Osteoblast (primary cell): ENCODE results near the gene MYOM3. TPM values are rescaled to one million over a fixed set of nuclear protein-coding genes. Genes with fewer than 3 reads are reported as not detected.

ENCODE experiments used
- DNase-seq: peaks from one replicate; pipeline ENCODE4 v3.0.0; 2011; ENCODE audit warnings: low spot score, mixed read lengths; ENCODE audit not compliant: insufficient read length; ENCODE audit errors: missing footprints
- H2AFZ ChIP-seq: 2 replicates; pipeline ENCODE4 v1.6.0; 2011; ENCODE audit warnings: mild to moderate bottlenecking, low read length
- H3K27ac ChIP-seq: 2 replicates; pipeline ENCODE4 v1.5.1; 2011; ENCODE audit warnings: mild to moderate bottlenecking, low read depth, low read length, moderate library complexity
- H3K27me3 ChIP-seq: 2 replicates; pipeline ENCODE4 v1.6.0; 2012; ENCODE audit warnings: mild to moderate bottlenecking, control low read depth, inconsistent platforms, low read length, moderate library complexity; ENCODE audit not compliant: insufficient read depth
- H3K36me3 ChIP-seq: 2 replicates; pipeline ENCODE4 v1.5.1; 2011; ENCODE audit warnings: mild to moderate bottlenecking, low read length, control low read depth, moderate library complexity; ENCODE audit not compliant: insufficient read depth
- H3K4me1 ChIP-seq: 2 replicates; pipeline ENCODE4 v1.5.1; 2011; ENCODE audit warnings: mild to moderate bottlenecking, low read length, control low read depth, moderate library complexity; ENCODE audit not compliant: insufficient read depth
- H3K4me2 ChIP-seq: 2 replicates; pipeline ENCODE4 v1.6.0; 2011; ENCODE audit warnings: mild to moderate bottlenecking, low read length; ENCODE audit not compliant: insufficient read depth
- H3K4me3 ChIP-seq: fragments of 200-600 bp; sonication (generic); 3 replicates; pipeline ENCODE4 v1.5.1; 2012; ENCODE audit warnings: mild to moderate bottlenecking, low read length, inconsistent platforms; ENCODE audit not compliant: insufficient read depth
- H3K79me2 ChIP-seq: 2 replicates; pipeline ENCODE4 v1.6.0; 2012; ENCODE audit warnings: mild to moderate bottlenecking, low read length, control low read depth, inconsistent platforms; ENCODE audit not compliant: insufficient read depth
- H3K9me3 ChIP-seq: 2 replicates; pipeline ENCODE4 v1.5.1; 2011; ENCODE audit warnings: low read depth, low read length, control low read depth
- H4K20me1 ChIP-seq: 2 replicates; pipeline ENCODE4 v1.6.0; 2012; ENCODE audit warnings: mild to moderate bottlenecking, low read length, control low read depth; ENCODE audit not compliant: insufficient read depth
- total RNA-seq: library from RNA; depleted of rRNA; stranded (reverse); fragments of >200 nt; gene quantifications from 2 replicates; pipeline ENCODE4 v1.2.3, GENCODE V29; 2012
- TF ChIP-seq, protein P1 (sequence below): IDR thresholded peaks from 2 replicates; pipeline ENCODE4 v1.5.1; 2011; ENCODE audit warnings: mild to moderate bottlenecking, low read depth, low read length, moderate library complexity; ENCODE audit errors: extremely low read depth

Gene MYOM3
- total RNA-seq, 1 donor = under 0.01 TPM

DNA sequence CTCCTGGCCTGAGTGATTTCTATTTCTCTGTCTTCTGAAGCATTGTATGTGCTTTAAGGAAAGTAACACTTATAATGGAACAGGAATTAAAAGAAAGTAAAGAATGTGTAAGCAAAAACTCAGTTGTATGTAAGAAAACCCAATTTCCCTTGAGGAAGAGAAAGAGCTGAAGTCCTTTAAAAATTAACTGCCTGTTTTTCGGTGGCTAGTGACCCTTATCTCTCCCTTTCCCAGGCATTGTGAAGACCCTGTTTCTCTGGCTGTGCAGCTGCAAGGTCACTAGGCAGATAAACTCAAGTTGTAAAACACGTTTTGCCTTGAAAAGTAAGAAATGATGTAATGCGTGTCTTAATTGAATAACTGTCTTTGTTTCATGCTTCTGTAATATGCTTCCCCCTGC is 8.5 kb downstream of the MYOM3 start:
- Histone ChIP-seq H3K9me3 (no peaks in the 10 kb centered on the region), H3K4me3 (no peak overlapping the region), H4K20me1 (no peaks in the 10 kb centered on the region), H3K4me2 (no peak overlapping the region), H3K4me1 (peaks cover 7% of the 10 kb centered on the region), H3K36me3 (no peaks in the 10 kb centered on the region), H3K27ac (no peak overlapping the region), H3K79me2 (no peaks in the 10 kb centered on the region), H3K27me3 (no peaks in the 10 kb centered on the region), H2AFZ (no peak overlapping the region)
- no peak for DNase-seq
- TF ChIP-seq, protein P1, sequence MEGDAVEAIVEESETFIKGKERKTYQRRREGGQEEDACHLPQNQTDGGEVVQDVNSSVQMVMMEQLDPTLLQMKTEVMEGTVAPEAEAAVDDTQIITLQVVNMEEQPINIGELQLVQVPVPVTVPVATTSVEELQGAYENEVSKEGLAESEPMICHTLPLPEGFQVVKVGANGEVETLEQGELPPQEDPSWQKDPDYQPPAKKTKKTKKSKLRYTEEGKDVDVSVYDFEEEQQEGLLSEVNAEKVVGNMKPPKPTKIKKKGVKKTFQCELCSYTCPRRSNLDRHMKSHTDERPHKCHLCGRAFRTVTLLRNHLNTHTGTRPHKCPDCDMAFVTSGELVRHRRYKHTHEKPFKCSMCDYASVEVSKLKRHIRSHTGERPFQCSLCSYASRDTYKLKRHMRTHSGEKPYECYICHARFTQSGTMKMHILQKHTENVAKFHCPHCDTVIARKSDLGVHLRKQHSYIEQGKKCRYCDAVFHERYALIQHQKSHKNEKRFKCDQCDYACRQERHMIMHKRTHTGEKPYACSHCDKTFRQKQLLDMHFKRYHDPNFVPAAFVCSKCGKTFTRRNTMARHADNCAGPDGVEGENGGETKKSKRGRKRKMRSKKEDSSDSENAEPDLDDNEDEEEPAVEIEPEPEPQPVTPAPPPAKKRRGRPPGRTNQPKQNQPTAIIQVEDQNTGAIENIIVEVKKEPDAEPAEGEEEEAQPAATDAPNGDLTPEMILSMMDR = no peak

DNA sequence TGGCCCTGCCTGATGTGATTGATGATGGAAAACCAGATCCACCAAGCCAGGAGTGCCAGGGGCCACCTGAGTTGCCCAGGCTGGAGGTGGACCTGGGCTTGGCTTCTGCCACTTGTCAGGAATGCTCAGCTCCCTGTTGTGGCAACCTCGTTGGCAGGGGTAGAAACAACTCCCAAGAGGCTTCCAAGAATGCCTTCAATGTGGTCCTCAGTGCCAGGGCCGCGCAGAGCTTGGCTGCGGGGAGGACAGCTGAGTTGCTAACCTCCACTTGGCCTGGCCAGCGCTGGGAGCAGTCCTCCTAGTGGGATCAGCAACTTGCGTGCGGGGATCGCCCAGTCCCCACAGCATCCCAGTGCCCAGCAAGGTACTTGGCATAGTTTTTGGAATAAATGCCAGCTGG is 9.0 kb downstream of the MYOM3 start:
- no peaks in the 10 kb centered on the region for H4K20me1 ChIP-seq
- H3K36me3 ChIP-seq = no peaks in the 10 kb centered on the region
- TF ChIP-seq, protein P1 = no peak
- no peaks in the 10 kb centered on the region for H3K27me3 ChIP-seq
- H3K4me3 ChIP-seq = no peak overlapping the region
- H3K79me2 ChIP-seq = no peaks in the 10 kb centered on the region
- H3K9me3 ChIP-seq = no peaks in the 10 kb centered on the region
- no peak overlapping the region for H3K27ac ChIP-seq
- no peak overlapping the region for H2AFZ ChIP-seq
- peak; percentile 49 for DNase-seq
- H3K4me1 ChIP-seq = peaks cover 3% of the 10 kb centered on the region
- H3K4me2 ChIP-seq = no peak overlapping the region

DNA sequence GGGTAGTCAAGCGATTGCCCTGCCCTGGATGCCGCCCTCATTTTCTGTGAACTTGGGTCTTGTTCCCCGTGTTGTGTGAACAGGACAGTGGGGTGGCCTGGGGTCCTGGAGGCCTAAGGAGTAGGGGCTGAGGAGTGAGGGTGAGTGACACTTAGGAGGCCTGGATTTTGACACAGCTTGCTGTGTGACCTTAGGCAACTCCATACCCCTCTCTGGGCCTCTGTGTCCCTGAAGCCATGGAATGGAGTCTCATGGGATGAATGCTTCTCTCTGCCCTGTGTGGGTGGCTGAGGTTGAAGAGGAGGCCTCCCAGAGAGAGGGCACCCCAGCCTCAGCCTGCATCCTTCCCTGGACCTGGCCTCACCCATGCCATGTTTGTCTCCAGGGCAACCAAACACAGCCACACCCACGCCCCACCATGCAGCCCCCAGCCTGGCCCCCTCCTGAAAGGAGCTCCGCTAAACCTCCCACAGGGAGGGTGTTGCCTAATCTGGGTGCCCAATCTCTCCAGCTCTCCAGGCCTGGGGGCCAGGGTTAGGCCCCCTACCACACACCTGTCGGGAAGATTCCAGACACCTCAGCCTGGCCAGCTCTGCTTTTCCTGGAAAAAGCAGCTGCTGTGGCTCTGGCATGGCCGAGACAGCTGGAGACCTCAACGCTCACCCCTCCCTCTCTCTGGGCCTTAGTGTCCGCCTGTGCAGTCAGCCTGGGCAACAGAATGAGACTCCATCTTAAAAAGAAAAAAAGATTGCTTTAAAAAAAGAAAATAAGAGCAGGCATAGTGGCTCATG is 9.9 kb downstream of the MYOM3 start:
- Histone ChIP-seq H3K27ac (no peak overlapping the region), H4K20me1 (no peaks in the 10 kb centered on the region), H3K79me2 (no peaks in the 10 kb centered on the region), H3K27me3 (no peaks in the 10 kb centered on the region), H3K4me2 (no peak overlapping the region), H3K36me3 (no peaks in the 10 kb centered on the region), H3K4me3 (no peak overlapping the region), H3K4me1 (no peaks in the 10 kb centered on the region), H2AFZ (no peak overlapping the region), H3K9me3 (no peaks in the 10 kb centered on the region)
- DNase-seq = no peak
- TF ChIP-seq, protein P1 = no peak

DNA sequence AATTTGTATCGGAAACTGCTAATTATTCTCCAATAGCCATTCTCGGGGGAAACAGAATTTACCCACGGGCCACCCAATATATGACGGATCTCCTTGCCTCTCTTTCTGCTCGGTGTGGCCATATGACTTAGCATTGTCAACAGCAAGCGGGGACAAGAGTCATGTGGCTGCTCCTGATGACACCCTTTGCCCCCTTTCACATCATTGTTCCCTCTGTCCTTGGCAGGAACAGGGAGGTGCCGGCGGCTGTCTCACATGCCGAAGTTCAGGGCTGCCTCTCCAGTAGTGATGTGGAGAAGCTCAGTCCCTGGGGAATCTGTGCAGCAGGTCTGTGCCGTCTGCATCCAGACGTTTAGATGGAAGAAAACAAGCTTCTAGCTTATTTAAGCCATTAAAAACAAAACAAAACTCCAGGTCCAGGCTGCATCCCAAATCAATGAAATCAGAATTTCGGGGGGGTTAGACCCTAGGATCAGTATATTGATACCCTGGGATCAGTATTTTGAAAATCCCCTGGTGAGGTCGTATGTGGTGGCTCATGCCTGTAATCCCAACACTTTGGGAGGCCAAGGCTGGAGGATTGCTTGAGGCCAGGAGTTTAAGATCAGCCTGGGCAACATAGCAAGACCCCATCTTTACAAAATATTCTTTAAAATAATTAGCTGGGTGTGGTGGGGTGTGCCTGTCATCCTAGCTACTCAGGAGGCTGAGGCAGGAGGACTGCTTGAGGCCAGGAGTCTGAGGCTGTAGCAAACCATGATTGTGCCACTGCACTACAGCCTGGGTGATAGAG is 10.8 kb downstream of the MYOM3 start:
- Histone ChIP-seq H3K36me3 (no peaks in the 10 kb centered on the region), H4K20me1 (no peaks in the 10 kb centered on the region), H3K4me1 (no peaks in the 10 kb centered on the region), H3K4me2 (no peak overlapping the region), H3K27me3 (no peaks in the 10 kb centered on the region), H3K9me3 (no peaks in the 10 kb centered on the region), H3K27ac (no peak overlapping the region), H3K4me3 (no peak overlapping the region), H3K79me2 (no peaks in the 10 kb centered on the region), H2AFZ (no peak overlapping the region)
- TF ChIP-seq, protein P1 = no peak
- peak; percentile 64 for DNase-seq
